H7 (cell line): ENCODE measurements around the gene MAP3K7CL. TPM values are rescaled to one million over a fixed set of nuclear protein-coding genes. Genes with fewer than 3 reads are reported as not detected.

ENCODE experiments used
- total RNA-seq: library from RNA; depleted of rRNA; stranded (reverse); fragments of >200 nt; shearing (Covaris generic); gene quantifications from 2 replicates; pipeline ENCODE4 v1.2.3, GENCODE V29; 2014; rRNA removed

MAP3K7CL gene
- total RNA-seq, 1 experiment from 2014 or later: not detected

Other genes with a start within 250 kb of the MAP3K7CL start
- 22.0 and 26.5 TPM in 2 replicates for gene LTN1, start 137.8 kb upstream of the MAP3K7CL start, total RNA-seq
- 5.1 and 8.2 TPM in 2 replicates for gene RWDD2B, start 111.3 kb upstream of the MAP3K7CL start, total RNA-seq
- 15.1 and 21.9 TPM in 2 replicates for gene USP16, start 106.0 kb upstream of the MAP3K7CL start, total RNA-seq
- 259 and 325 TPM in 2 replicates for gene CCT8, start 57.0 kb upstream of the MAP3K7CL start, total RNA-seq
- gene BACH1, start 168.3 kb downstream of the MAP3K7CL start, total RNA-seq: 26.4 and 32.7 TPM in 2 replicates